Left ventricle myocardium superior (tissue), 1 donor: ENCODE measurements around the gene PIEZO2. TPM values are rescaled to one million over a fixed set of nuclear protein-coding genes. Genes with fewer than 3 reads are reported as not detected.
A peak's percentile ranks its signal among the peaks of the same experiment; 100 is the strongest.

Source experiments
- ATAC-seq: fragments of 200-7000 bp; cut with Tn5 transposase; one replicate; pipeline ENCODE4 v1.9.1; 2020; ENCODE audit warnings: mild to moderate bottlenecking, moderate library complexity
- DNase-seq: peaks from one replicate; pipeline ENCODE4 v3.0.0-alpha.2; 2020
- intact Hi-C: fragments of 100-400 bp; cut with micrococcal nuclease; formaldehyde crosslinking; loops from one replicate; pipeline ENCODE4 v1.11.0; 2022
- total RNA-seq: library from RNA; stranded (reverse); fragmentation: NEBNext Ultra II Directional; extraction: Animal tissue kit (Norgen Biotek cat#: 25700); gene quantifications from one replicate; pipeline ENCODE4 v1.2.1, GENCODE V29; 2021
- donor health status: DM: no; HTN: yes; CAD: no; lungs with severe emphysema.

The PIEZO2 gene
- total RNA-seq, 1 donor from 2014 or later, result 1.1 TPM

DNA sequence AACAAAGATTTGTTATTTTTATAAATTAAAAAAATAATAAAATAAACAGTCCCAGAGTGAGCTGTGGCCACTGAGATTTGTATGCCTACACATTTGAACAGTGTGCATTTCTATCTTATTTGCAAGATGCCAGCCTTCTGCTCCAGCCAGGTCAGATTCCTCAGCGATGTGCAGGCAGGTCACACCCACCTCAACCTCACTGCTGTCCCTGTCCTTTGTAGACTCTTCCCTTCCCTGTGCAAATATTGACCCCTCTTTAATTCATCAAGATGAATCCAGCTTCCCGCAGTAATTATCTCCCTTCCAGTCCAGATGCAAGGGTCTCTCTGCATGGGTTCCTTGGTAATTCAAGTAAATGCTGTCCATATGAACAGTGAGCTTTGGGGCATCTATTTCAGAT, 256.2 kb downstream of the PIEZO2 start:
- DNase-seq, result no peak
- intact Hi-C loops, result no loop called here

DNA sequence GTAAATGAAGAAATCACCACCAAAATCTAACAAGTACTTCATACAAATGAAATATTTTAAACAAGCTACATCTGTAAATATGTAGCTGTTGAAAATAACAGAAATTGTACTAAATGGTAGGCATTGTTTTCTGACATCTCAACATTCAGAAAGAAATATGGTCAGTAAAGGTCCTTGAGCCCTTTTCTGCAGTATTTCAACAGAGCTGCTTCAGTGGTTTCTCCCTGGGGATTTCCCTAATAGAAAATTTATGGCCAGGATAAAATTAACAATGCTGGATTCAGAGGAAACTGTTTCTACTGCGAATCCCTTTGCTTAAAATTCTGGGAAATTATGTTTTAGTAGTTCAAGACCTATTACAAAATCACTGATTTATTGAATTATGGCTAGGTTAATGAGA, 256.6 kb downstream of the PIEZO2 start:
- DNase-seq, result no peak
- no peak for ATAC-seq
- intact Hi-C loops, result no loop called here

More for the DNA sequence above, 256.2 kb downstream of the PIEZO2 start:
- no peak for ATAC-seq

DNA sequence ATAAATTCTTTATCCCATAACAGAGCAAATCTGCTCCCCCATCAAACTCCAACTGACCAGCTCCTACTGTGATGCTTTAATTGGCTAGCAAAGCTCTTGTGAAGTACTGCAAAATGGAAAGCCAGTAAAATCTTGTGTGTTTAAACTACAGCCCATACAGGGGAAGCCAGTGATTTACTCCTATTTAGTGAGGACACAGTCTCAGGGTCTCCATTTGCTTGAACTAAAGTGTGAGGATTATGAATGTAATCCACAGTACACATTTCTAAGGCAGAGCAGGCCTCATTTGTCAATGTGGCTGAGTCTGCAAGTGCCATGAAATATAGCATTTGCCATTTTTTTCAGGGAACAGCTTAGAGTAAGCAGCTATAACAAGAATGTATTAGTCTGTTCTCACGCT, 259.3 kb downstream of the PIEZO2 start:
- intact Hi-C loops, result no loop called here
- DNase-seq (no peak), ATAC-seq (no peak)

DNA sequence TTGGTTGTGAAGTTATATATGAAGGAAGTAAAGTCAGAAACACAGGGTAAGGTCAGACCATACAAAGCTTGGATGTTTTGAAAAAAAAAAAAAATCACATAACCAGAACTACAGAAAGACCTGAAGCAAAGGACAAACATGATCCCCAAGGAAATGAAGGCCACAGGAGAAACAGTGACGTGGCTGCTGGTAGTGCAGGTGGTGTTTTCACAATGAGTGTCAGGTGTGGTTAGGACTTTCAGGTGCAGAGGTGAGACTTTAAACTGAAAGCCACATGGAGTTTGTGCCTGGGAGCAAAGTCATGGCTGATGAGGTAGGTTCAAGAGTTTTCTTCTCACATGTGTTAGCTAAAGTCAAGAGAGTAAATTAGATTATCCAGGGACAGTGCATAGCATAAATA, 270.7 kb downstream of the PIEZO2 start:
- DNase-seq, result no peak
- intact Hi-C loops, result no loop called here
- ATAC-seq, result no peak

DNA sequence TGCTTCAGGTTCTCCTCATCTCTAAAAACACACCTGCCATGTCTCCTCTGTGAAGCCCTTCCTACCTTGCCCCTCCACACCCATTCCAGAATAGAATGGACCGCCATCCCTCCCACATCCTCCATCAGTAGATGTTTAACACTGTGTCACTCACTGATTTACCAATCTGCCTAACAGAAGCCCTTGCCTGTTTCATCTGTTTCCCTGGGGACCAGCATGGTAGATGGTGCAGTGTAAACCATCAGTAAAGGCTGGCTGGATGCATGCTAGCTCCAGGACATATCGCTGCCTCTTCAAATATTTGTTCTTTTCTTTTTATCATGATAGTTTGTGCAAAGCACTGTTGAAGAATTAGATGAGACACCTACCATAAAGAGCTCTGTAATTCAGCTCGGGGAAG, 271.4 kb downstream of the PIEZO2 start:
- intact Hi-C loops, result no loop called here
- no peak for ATAC-seq
- DNase-seq, result no peak

DNA sequence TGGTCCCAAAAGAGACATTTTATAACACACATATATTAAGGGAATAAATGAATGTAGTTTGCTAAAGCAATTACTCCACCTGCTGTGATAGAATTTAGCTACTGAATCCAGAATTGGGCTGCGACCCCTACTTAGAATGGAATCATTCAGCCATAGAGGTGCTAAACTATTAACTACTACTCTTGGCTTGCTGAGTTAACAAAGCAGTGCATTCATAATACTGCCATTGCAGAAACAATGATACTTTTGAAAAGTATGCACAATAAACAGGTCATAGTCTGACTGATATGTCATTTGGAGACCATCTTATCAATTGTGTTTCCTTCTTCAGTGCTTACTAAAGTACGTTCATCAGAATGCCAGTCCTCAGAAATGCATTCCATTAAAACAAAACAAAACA, 273.6 kb downstream of the PIEZO2 start:
- ATAC-seq (no peak), DNase-seq (no peak)
- intact Hi-C loops, result no loop called here

DNA sequence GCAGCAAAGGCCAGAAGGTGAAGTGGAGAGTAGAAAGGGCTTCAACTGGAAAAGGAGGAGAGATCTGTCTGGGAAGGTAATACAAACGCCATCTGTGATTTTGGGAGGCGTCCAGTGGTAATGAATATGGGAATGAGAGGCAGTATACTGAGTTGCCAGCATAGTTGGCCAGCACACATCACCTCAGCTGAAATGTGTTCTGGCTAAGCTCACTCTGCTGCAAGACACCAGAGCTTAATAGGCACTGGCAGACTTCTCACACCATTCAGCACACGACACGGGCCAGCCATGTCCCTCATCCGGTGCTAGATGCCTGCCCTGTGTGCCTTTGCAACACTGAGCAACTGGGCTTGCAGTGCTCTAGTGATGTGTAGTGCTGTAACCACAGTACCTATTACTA, 277.1 kb downstream of the PIEZO2 start:
- peak; percentile 99 for ATAC-seq
- intact Hi-C loops, result no loop called here
- peak; percentile 57 for DNase-seq

DNA sequence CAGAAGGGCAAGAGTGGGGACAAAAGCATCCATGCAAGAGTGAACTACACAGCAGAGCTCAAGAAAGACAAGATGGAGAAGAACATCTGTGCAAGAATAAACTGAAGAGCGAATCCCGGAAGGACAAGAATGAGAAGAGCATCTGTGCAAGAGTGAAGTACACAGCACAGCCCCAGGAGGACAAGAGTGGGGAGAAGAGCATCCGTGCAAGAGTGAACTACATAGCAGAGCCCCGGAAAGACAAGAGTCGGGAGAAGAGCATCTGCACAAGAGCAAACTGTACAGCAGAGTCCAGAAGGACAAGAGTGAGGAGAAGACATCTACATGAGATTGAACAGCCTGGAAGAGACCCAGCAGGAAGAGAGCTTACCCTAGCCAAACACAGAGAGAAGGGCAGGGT, 284.6 kb downstream of the PIEZO2 start:
- intact Hi-C loops, result no loop called here
- DNase-seq, result no peak
- no peak for ATAC-seq

DNA sequence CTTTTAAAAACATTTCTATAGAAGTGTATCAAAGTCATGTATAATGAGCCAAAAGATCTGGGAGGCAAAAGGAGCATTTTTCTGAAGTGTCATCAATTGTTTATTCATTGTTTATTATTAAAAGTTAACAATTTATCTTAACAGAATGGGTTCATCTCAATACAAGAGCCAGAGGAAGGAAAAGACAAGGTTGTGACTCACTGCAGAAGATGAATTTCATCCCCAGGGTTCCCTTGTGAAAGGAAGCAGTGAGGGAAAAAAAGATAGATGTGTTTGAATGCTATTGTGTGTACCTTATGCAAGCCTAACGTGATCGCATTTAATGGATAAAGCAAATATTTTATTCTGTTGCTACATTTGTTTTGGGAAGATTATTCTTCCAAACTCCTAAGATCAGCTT, 286.3 kb downstream of the PIEZO2 start:
- DNase-seq (no peak), ATAC-seq (no peak)
- intact Hi-C loops, result no loop called here

DNA sequence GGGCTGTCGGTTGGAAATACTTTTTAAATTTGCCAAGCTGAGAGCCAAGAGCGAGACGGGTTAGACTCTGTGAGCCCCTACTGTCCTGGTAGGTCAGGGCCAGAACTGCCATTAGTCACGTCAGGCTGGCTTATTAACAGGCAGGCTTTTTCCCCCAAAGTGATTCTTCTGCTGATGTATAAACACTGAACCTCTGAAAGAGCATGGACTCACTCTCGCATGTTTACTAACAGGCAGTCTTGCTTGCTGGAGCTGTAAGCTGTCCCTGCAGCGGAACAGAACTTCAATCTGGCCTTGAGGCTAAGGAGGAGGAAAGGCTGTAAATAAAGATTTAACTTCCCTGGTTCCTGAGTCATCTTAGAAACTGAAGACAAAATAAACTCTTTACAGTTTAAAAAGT, 288.4 kb downstream of the PIEZO2 start:
- intact Hi-C loops, result no loop called here
- DNase-seq (no peak), ATAC-seq (no peak)

DNA sequence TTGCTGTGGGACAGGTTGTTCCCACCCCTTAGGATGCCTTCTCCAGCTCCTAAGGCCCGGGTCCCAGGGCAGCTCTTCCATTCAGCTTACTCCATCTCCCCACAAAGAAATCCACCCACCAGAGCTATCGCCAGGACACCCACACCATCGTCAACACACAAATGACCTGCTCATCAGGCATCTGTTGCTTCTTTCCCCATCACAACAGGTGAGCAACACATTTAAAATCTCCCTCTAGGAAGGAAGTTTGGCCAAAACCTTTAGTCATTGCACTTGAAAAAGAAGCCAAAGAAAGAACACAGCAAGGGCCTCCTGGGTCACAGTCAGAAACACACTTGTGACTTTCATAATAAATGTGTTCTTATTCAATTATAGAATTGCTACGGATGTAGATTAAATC, 289.0 kb downstream of the PIEZO2 start:
- intact Hi-C loops, result no loop called here
- DNase-seq (no peak), ATAC-seq (no peak)

DNA sequence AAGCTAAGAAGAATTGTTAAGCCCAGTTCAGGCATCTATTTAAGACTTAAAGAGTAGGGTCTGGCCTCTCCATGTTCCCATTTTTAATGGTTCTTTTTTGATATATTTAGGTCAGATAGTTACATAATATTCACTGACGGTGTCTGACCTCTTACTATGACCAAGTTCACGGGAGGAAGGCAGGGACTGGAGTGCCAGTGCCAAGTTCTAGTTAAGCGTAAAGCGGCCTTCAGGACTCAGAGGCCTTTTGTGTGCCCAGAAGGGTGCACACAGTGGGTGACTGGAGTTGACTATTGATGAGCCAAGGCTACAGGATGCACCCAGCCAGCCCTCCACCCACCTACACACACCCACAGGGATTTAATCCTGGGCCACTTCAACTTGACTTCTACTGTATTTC, 290.9 kb downstream of the PIEZO2 start:
- ATAC-seq (no peak), DNase-seq (no peak)
- intact Hi-C loops, result no loop called here

DNA sequence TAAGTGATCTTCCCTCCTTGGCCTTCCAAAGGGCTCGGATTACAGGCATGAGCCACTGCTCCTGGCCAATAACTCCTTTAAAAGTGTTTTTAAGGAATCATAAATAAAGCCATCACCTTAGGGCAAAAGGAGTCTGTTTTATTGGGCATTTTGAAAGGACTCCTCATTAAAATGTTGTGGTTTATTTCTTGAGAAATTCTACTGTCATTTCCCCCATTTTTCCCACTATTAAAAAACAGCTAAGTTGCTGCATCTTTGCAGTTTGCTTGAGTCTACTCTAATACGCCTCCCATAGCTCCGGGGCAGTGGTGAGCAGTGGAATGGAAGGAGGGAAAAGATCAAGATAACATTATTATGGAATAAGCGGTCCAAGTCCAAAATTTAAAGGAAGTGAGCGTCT, 293.2 kb downstream of the PIEZO2 start:
- intact Hi-C loops, result no loop called here
- ATAC-seq (no peak), DNase-seq (no peak)

DNA sequence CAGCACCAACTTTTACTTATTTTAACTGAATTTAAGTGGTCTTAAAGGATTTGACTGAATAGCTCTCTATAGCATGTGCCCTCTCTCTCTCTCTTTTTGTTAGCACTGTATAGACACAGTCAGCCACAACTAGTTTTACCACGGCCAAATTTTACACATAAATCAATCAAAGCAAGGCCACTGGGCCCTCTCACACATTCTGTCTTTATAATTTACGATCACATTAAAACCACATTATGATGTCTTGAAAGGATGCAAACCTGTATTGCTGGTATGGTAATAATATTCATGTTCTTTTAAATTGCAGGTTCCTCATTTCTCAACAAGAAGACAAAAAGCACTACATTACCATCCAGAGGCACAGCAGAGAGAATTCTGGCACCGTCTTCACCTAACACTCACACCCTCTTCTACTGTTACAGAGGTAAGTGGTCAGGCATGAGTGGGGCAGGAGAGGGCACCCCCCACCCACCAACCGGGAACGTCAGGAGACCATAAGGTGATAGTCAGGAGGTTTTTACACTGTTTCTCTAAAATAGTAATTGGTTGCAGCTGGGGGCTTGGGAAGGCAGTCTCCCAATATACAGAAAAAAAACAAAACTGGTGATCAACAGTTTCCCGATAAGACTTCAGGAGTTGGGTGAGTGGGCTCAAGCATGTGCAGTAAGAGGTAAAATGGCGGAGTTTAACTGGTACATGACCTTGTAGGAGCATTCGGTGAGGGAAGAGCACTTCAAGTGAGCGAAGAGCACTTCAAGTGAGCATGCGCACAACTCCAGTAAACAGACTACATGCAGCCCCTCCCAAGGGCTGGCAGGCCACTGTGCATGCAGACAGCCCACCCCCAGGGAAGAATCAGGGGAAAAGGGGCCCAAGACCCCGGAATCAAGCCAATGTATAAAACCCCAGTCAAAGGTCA, 296.7 kb downstream of the PIEZO2 start:
- no peak for ATAC-seq
- intact Hi-C loops, result loop anchor here (5.0 kb wide), 1 partner anchor 190 kb away; no protein-coding TSS in a partner anchor

DNA sequence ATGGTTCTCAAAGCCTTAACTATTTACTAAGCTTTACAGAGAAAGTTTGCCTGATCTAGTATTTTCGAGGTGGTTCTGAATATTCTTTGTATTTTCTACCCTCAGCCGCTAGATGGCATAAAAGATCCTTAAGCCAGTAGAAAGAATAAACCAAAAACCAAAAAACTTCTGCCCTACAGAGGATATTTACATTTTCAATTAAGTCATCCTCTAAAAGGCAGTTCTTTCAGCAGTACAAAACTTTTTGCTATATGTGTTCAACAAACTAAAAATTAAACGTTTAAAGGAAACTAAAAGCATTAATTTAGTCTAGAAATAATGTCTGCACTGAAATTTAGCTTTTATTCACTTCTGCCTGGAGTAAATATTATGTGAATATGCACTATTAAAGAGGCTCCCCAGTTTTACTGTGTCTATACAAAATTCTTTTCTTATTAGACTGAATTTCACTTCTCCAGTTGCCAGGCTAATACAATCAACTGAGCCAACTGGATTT, 297.5 kb downstream of the PIEZO2 start:
- ATAC-seq (peak; percentile 29), DNase-seq (no peak)
- intact Hi-C loops, result loop anchor here (5.0 kb wide), 1 partner anchor 190 kb away; no protein-coding TSS in a partner anchor

More for the DNA sequence above, 296.7 kb downstream of the PIEZO2 start:
- no peak for DNase-seq

DNA sequence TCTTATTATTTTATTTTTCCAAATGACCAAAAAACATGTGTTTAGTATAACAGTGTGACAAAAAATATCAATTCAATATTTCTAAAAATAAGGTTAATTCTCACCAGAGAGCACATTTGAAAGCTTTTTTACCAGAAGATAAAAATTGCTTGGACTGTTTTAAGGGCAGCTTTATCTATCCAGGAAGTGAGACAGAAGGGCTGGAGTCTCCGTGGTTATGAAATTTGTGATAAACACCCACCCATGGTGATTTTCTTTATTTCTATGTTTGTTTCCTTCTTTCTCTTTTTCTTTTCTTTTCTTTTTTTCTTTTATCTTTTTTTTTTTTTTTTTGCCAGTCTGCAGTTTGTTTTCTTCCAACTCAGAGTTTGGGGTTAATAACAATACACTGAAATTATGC, 298.5 kb downstream of the PIEZO2 start:
- DNase-seq, result no peak
- ATAC-seq, result no peak
- intact Hi-C loops, result loop anchor here (5.0 kb wide), 1 partner anchor 191 kb away; no protein-coding TSS in a partner anchor

DNA sequence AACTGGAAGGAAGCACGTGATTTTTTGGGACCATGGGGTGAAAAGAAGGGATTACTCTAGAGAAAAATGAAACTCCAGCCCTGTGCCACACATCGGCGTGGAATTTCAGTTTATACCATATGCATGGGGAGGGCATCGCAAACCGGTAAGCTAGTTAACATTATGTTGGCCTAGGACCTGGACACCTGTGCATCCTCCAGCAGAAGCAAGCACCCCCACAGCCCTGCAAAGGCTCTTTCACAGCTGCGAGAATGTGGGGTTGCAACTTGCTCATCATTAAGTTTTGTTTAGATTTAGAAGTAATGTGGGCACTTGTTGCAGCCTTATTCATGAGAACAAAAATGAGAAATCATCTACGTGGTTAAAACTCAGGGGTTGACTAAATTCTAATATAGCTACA, 299.2 kb downstream of the PIEZO2 start:
- DNase-seq (no peak), ATAC-seq (no peak)
- intact Hi-C loops, result loop anchor here (5.0 kb wide), 1 partner anchor 192 kb away; no protein-coding TSS in a partner anchor

DNA sequence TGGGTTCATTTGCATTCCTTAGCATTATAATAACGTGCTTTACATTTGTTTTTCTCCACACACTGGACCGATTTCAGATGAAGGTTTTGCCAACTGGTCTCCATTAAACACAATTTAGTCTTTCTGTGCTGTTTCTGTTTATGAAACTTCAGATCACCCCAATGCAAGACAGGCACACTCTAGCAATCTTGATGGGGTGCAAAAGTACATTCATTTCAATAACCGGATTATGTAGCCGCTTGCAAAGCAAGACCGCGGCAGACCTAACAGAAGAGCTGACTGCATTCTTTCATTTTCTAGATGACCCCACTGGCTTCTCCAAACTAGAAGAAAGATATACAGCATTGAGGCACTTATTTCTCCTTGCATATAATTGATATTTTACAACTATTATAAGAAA, 301.5 kb downstream of the PIEZO2 start:
- ATAC-seq (no peak), DNase-seq (no peak)
- intact Hi-C loops, result no loop called here

DNA sequence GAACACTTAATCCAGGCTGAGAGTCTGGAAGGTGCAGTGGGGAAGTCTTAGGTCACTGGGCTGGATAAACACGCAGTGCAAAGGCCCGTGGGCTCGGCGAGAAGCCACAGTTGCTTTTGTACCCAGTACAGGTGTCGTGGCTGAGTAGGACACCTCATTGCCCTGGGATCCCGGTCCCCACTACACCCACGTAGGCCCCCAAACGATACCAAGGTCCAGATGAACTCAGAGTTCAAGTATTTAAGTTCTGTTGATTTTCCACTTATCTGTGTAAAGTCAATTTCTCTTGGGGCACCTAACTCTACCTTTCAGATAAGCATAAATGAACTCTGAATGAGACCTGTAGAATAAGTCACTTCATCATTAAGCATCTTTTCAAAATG, 302.0 kb downstream of the PIEZO2 start:
- DNase-seq, result no peak
- intact Hi-C loops, result no loop called here
- no peak for ATAC-seq

DNA sequence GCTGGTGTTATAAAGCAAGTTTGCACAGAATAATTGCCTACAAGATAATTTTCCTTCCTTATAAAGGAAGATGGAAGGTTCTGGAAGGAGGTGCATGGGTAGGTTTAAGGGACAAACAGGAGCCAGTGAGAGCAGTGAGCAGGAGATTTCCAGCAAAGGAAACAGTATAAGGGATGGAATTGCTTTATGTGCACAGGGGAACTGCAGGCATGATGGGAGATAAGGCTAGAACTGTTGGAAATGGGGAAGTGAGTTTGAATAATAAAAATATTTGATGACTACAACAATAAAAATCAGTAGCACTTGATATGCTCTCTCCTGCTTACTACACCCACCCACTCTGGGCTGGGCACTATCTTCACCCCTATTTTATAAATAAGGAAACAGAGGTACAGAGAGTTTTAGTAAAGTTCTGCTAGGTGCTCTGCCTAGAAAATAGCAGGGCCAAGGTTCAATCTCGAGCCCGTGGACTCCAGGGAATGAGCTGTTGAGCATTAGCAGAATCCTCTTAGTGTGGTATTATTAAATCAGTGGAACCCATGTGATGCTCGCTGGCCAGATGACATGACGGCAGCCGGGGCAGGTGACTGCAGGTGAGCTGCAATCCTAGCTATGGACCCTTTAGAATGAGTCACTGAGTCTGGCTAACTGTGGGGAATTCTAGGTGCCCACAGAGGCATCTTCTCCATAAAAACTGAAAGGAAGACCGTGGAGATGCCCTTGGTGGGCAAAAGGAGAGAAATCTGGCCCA, 302.5 kb downstream of the PIEZO2 start:
- ATAC-seq, result no peak
- DNase-seq, result no peak
- intact Hi-C loops, result no loop called here
